H9 (cell line): Measurements from ENCODE around the gene CACNG6. TPM values are rescaled to one million over a fixed set of nuclear protein-coding genes. Genes with fewer than 3 reads are reported as not detected.

ENCODE experiments used
- DNase-seq: peaks from one replicate; pipeline ENCODE4 v3.0.0-alpha.2; 2017
- H2AFZ ChIP-seq: one replicate; pipeline ENCODE4 v1.6.1; 2013; ENCODE audit warnings: mild to moderate bottlenecking, low read length, control low read depth, moderate library complexity
- H2AK5ac ChIP-seq: 2 replicates; pipeline ENCODE4 v1.6.1; 2013; ENCODE audit warnings: low read length, control low read depth, mixed read lengths; ENCODE audit not compliant: insufficient read length
- H2BK120ac ChIP-seq: one replicate; pipeline ENCODE4 v1.6.1; 2013; ENCODE audit warnings: low read depth, mild to moderate bottlenecking, low read length, control low read depth, inconsistent platforms; ENCODE audit not compliant: poor library complexity, severe bottlenecking
- H2BK12ac ChIP-seq: 2 replicates; pipeline ENCODE4 v1.6.1; 2013; ENCODE audit warnings: low read length, control low read depth, mixed read lengths, low read depth; ENCODE audit not compliant: insufficient read length
- H2BK15ac ChIP-seq: 2 replicates; pipeline ENCODE4 v1.6.1; 2013; ENCODE audit warnings: low read depth, low read length, control low read depth
- H2BK20ac ChIP-seq: one replicate; pipeline ENCODE4 v1.6.1; 2013; ENCODE audit warnings: low read depth, mild to moderate bottlenecking, low read length, control low read depth, inconsistent platforms; ENCODE audit not compliant: poor library complexity, severe bottlenecking
- H2BK5ac ChIP-seq: 2 replicates; pipeline ENCODE4 v1.6.1; 2013; ENCODE audit warnings: low read length, control low read depth, mixed read lengths; ENCODE audit not compliant: insufficient read length
- H3K14ac ChIP-seq: 2 replicates; pipeline ENCODE4 v1.6.1; 2013; ENCODE audit warnings: low read length, control low read depth; ENCODE audit not compliant: insufficient read depth
- H3K18ac ChIP-seq: 2 replicates; pipeline ENCODE4 v1.6.1; 2013; ENCODE audit warnings: low read depth, mild to moderate bottlenecking, mixed read lengths, low read length, control low read depth; ENCODE audit not compliant: insufficient read length
- H3K23ac ChIP-seq: 2 replicates; pipeline ENCODE4 v1.6.1; 2013; ENCODE audit warnings: low read length, control low read depth, mixed read lengths, low read depth; ENCODE audit not compliant: insufficient read length
- H3K23me2 ChIP-seq: 2 replicates; pipeline ENCODE4 v1.6.1; 2013; ENCODE audit warnings: low read depth, mild to moderate bottlenecking, mixed read lengths, low read length, control low read depth; ENCODE audit not compliant: insufficient read length, poor library complexity, severe bottlenecking
- H3K27ac ChIP-seq: 2 replicates; pipeline ENCODE4 v1.5.1; 2013; ENCODE audit warnings: low read length, control low read depth, mixed read lengths, low read depth; ENCODE audit not compliant: insufficient read length
- H3K27me3 ChIP-seq: 2 replicates; pipeline ENCODE4 v1.6.1; 2013; ENCODE audit warnings: low read length, control low read depth, inconsistent platforms; ENCODE audit not compliant: insufficient read depth
- H3K4ac ChIP-seq: 2 replicates; pipeline ENCODE4 v1.6.1; 2013; ENCODE audit warnings: low read depth, mild to moderate bottlenecking, control low read depth, inconsistent platforms, low read length, moderate library complexity
- H3K4me1 ChIP-seq: 2 replicates; pipeline ENCODE4 v1.6.1; 2013; ENCODE audit warnings: low read length, control low read depth, inconsistent platforms; ENCODE audit not compliant: insufficient read depth
- H3K4me2 ChIP-seq: 2 replicates; pipeline ENCODE4 v1.6.1; 2013; ENCODE audit warnings: low read length, control low read depth, mixed read lengths; ENCODE audit not compliant: insufficient read length, insufficient read depth
- H3K56ac ChIP-seq: 2 replicates; pipeline ENCODE4 v1.6.1; 2013; ENCODE audit warnings: low read depth, mild to moderate bottlenecking, mixed read lengths, low read length, control low read depth; ENCODE audit not compliant: insufficient read length
- H3K79me1 ChIP-seq: 2 replicates; pipeline ENCODE4 v1.6.1; 2013; ENCODE audit warnings: low read depth, mild to moderate bottlenecking, moderate library complexity, low read length, control low read depth, inconsistent platforms; ENCODE audit not compliant: insufficient read depth, poor library complexity, severe bottlenecking
- H3K79me2 ChIP-seq: 2 replicates; pipeline ENCODE4 v1.6.1; 2013; ENCODE audit warnings: low read length, control low read depth, inconsistent platforms; ENCODE audit not compliant: insufficient read depth
- H3K9ac ChIP-seq: 2 replicates; pipeline ENCODE4 v1.6.1; 2013; ENCODE audit warnings: low read length, control low read depth, mixed read lengths; ENCODE audit not compliant: insufficient read length; ENCODE audit errors: extremely low read depth
- H3K9me3 ChIP-seq: one replicate; pipeline ENCODE4 v1.6.1; 2013; ENCODE audit warnings: low read depth, low read length, inconsistent platforms; ENCODE audit not compliant: control insufficient read depth
- H3T11ph ChIP-seq: one replicate; pipeline ENCODE4 v1.6.1; 2013; ENCODE audit warnings: mild to moderate bottlenecking, low read length, control low read depth, inconsistent platforms
- H4K20me1 ChIP-seq: one replicate; pipeline ENCODE4 v1.6.1; 2013; ENCODE audit not compliant: control insufficient read depth, insufficient read length, insufficient read depth
- H4K5ac ChIP-seq: 2 replicates; pipeline ENCODE4 v1.6.1; 2013; ENCODE audit warnings: low read depth, mild to moderate bottlenecking, mixed read lengths, low read length, control low read depth; ENCODE audit not compliant: insufficient read length
- H4K8ac ChIP-seq: replicated peaks from 2 replicates; pipeline ENCODE4 v1.6.1; 2013; ENCODE audit warnings: low read length, control low read depth, mixed read lengths, low read depth; ENCODE audit not compliant: insufficient read length
- H4K91ac ChIP-seq: 2 replicates; pipeline ENCODE4 v1.6.1; 2013; ENCODE audit warnings: low read depth, mild to moderate bottlenecking, moderate library complexity, mixed read lengths, low read length, control low read depth; ENCODE audit not compliant: insufficient read length
- H3K27ac Mint-ChIP-seq, 3 experiments: 2 replicates in 2 of 3; 3 replicates in 1 of 3; pipeline ENCODE4 v1.8.0; 2020 to 2021; ENCODE audit warnings: mixed read lengths in 3 of 3, mild to moderate bottlenecking in 1 of 3, moderate library complexity in 1 of 3
- H3K27me3 Mint-ChIP-seq: 2 replicates; pipeline ENCODE4 v1.8.0; 2021; ENCODE audit warnings: low read depth, mild to moderate bottlenecking, moderate library complexity, mixed read lengths
- H3K36me3 Mint-ChIP-seq, 3 experiments: 2 replicates in 2 of 3; 3 replicates in 1 of 3; pipeline ENCODE4 v1.8.0; 2020 to 2021; ENCODE audit warnings: low read depth in 3 of 3, mixed read lengths in 3 of 3; ENCODE audit not compliant: insufficient read depth in 1 of 3
- H3K4me1 Mint-ChIP-seq, 2 experiments: 2 replicates each; pipeline ENCODE4 v1.8.0; 2020; ENCODE audit warnings: mixed read lengths in 2 of 2
- H3K4me3 Mint-ChIP-seq, 2 experiments: 2 replicates in 1 of 2; 3 replicates in 1 of 2; pipeline ENCODE4 v1.8.0; 2020 to 2021; ENCODE audit warnings: mild to moderate bottlenecking in 2 of 2, mixed read lengths in 2 of 2, moderate library complexity in 1 of 2
- H3K9me3 Mint-ChIP-seq, 2 experiments: 2 replicates in 1 of 2; 3 replicates in 1 of 2; pipeline ENCODE4 v1.8.0; 2020; ENCODE audit warnings: mild to moderate bottlenecking in 2 of 2, mixed read lengths in 2 of 2, moderate library complexity in 1 of 2
- WGBS: extraction: QIAGEN DNeasy Blood & Tissue Kit; methylation state at CpG from one replicate; pipeline ENCODE4 v1.1.7; 2013; ENCODE audit warnings: missing lambda C conversion rate, low lambda C conversion rate, mixed read lengths; ENCODE audit not compliant: insufficient read length; ENCODE audit errors: extremely low coverage; 5-methylcytosine and 5-hydroxymethylcytosine counted together
- total RNA-seq: library from RNA; stranded (reverse); gene quantifications from 2 replicates; pipeline ENCODE4 v1.2.1, GENCODE V29; 2021
- TF ChIP-seq, protein P1 (sequence below): fragments of 200-600 bp; sonication (generic); conservative IDR thresholded peaks from 3 replicates; pipeline ENCODE4 v1.8.0; 2021; ENCODE audit warnings: antibody characterized with exemption, mild to moderate bottlenecking

Gene CACNG6
- total RNA-seq, 1 experiment from 2014 or later = 1.6 TPM

DNA sequence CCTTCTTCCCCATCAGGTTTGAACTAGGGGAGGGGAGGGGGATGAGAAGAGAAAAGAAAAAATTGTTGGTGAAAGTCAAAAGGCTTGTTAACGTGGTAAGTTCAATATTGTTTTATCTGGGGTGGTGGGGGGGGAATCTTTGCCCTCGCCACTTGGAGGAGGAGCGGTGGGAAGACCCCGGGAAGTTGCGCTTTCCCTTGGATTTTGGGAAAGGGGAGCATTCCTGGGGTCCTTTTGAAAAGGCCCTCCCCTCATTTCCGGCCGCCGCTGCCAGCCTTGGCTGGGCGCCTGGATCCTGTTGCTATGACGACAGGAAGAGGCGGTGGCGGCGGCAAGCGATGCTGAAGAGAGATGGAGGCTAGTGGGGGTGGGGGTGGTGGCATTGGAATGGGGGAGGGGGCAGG, 33.3 kb upstream of the CACNG6 start:
- Histone ChIP-seq H2AK5ac (no peak overlapping the region), H3K23me2 (peaks cover 42% of the 10 kb centered on the region), H2BK20ac (peak overlapping the region; percentile 65), H2BK15ac (no peak overlapping the region), H3K9ac (no peak overlapping the region), H3K56ac (no peak overlapping the region), H3K18ac (peak overlapping the region; percentile 73), H4K91ac (no peak overlapping the region), H3K4ac (no peak overlapping the region), H4K8ac (no peak overlapping the region), H2BK120ac (peak overlapping the region; percentile 75), H3K27ac (no peak overlapping the region), H3K23ac (no peak overlapping the region), H3K14ac (no peak overlapping the region; the same call in 1 of the 2 replicates), H3K9me3 (no peaks in the 10 kb centered on the region), H4K5ac (no peak overlapping the region), H3K79me2 (no peaks in the 10 kb centered on the region), H3K79me1 (no peaks in the 10 kb centered on the region), H2AFZ (no peak overlapping the region), H3T11ph (peak overlapping the region; percentile 96), H2BK5ac (no peak overlapping the region), H3K4me1 (peaks cover 5% of the 10 kb centered on the region), H3K4me2 (peak overlapping the region; percentile 99), H2BK12ac (peak overlapping the region; percentile 21), H4K20me1 (no peaks in the 10 kb centered on the region), H3K27me3 (no peaks in the 10 kb centered on the region; the same call in 1 of the 2 replicates)
- DNase-seq = peak; percentile 80
- TF ChIP-seq, protein P1, sequence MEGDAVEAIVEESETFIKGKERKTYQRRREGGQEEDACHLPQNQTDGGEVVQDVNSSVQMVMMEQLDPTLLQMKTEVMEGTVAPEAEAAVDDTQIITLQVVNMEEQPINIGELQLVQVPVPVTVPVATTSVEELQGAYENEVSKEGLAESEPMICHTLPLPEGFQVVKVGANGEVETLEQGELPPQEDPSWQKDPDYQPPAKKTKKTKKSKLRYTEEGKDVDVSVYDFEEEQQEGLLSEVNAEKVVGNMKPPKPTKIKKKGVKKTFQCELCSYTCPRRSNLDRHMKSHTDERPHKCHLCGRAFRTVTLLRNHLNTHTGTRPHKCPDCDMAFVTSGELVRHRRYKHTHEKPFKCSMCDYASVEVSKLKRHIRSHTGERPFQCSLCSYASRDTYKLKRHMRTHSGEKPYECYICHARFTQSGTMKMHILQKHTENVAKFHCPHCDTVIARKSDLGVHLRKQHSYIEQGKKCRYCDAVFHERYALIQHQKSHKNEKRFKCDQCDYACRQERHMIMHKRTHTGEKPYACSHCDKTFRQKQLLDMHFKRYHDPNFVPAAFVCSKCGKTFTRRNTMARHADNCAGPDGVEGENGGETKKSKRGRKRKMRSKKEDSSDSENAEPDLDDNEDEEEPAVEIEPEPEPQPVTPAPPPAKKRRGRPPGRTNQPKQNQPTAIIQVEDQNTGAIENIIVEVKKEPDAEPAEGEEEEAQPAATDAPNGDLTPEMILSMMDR = no peak
- H3K4me3 Mint-ChIP-seq = peak overlapping the region; percentile 32 to 94
- peaks cover 0 to 3% of the 10 kb centered on the region in 2 experiments; a peak in 1 of 5 replicates for H3K9me3 Mint-ChIP-seq
- H3K27me3 Mint-ChIP-seq = peaks cover 53% of the 10 kb centered on the region
- H3K4me1 Mint-ChIP-seq = peaks cover 44 to 59% of the 10 kb centered on the region in 2 experiments
- peak overlapping the region in 2 of 3 experiments; percentile 67 to 75; a peak in 4 of 7 replicates for H3K27ac Mint-ChIP-seq
- H3K36me3 Mint-ChIP-seq = peaks cover 0 to 4% (median 0%) of the 10 kb centered on the region in 3 experiments; a peak in 2 of 7 replicates
- WGBS = no CpG with 5 or more reads among the region's 14 CpGs
